WTC11 (cell line): Measurements from ENCODE around the gene AMN. TPM values are rescaled to one million over a fixed set of nuclear protein-coding genes. Genes with fewer than 3 reads are reported as not detected.

Source experiments
- ATAC-seq: fragments of 200-7000 bp; cut with Tn5 transposase; 2 replicates; pipeline ENCODE4 v1.10.0; 2021; ENCODE audit warnings: mild to moderate bottlenecking, moderate library complexity
- CTCF ChIA-PET: fragments of 300-600 bp; sonication (Branson Sonifier 250); formaldehyde crosslinking; loops from one replicate; lab custom pipeline; 2021; ENCODE audit warnings: antibody characterized with exemption; lab: Charles Lee
- POLR2A ChIA-PET: fragments of 350-600 bp; sonication (Branson Sonifier 250); formaldehyde crosslinking; loops from one replicate; lab custom pipeline; 2021; ENCODE audit warnings: antibody characterized with exemption; lab: Charles Lee
- DNase-seq: peaks from one replicate; pipeline ENCODE4 v3.0.0; 2021; ENCODE audit warnings: low spot score
- H3K27ac Mint-ChIP-seq: 2 replicates; pipeline ENCODE4 v1.8.0; 2021; ENCODE audit warnings: mixed read lengths
- H3K27me3 Mint-ChIP-seq: 2 replicates; pipeline ENCODE4 v1.8.0; 2021; ENCODE audit warnings: low read depth, mild to moderate bottlenecking, moderate library complexity, mixed read lengths
- H3K36me3 Mint-ChIP-seq: 2 replicates; pipeline ENCODE4 v1.8.0; 2021; ENCODE audit warnings: mixed read lengths
- H3K4me1 Mint-ChIP-seq: 2 replicates; pipeline ENCODE4 v1.8.0; 2022; ENCODE audit warnings: mixed read lengths
- H3K4me3 Mint-ChIP-seq: 2 replicates; pipeline ENCODE4 v1.8.0; 2021; ENCODE audit warnings: mild to moderate bottlenecking, moderate library complexity, mixed read lengths
- H3K9me3 Mint-ChIP-seq: 2 replicates; pipeline ENCODE4 v1.8.0; 2021; ENCODE audit warnings: mixed read lengths
- JUN ChIP-seq: sonication (generic); formaldehyde crosslinking; IDR thresholded peaks from 2 replicates; pipeline ENCODE4 v1.8.0; 2023; ENCODE audit warnings: mild to moderate bottlenecking, missing genetic modification reagents
- MXD4 ChIP-seq: fragments of 250-450 bp; sonication (Bioruptor Pico); IDR thresholded peaks from 2 replicates; pipeline ENCODE4 v1.8.0; 2021; ENCODE audit warnings: mild to moderate bottlenecking, moderate library complexity, borderline replicate concordance
- NR2C2 ChIP-seq: sonication (generic); formaldehyde crosslinking; IDR thresholded peaks from 2 replicates; pipeline ENCODE4 v1.8.0; 2022; ENCODE audit warnings: mild to moderate bottlenecking, missing genetic modification reagents
- SMAD3 ChIP-seq: sonication (generic); formaldehyde crosslinking; IDR thresholded peaks from 2 replicates; pipeline ENCODE4 v1.8.0; 2022; ENCODE audit warnings: missing genetic modification reagents, mild to moderate bottlenecking, borderline replicate concordance
- ZBTB21 ChIP-seq: sonication (generic); formaldehyde crosslinking; IDR thresholded peaks from 2 replicates; pipeline ENCODE4 v1.8.1; 2023; ENCODE audit warnings: mild to moderate bottlenecking, missing genetic modification reagents, borderline replicate concordance
- ZNF232 ChIP-seq: sonication (generic); formaldehyde crosslinking; IDR thresholded peaks from 2 replicates; pipeline ENCODE4 v1.8.0; 2022; ENCODE audit warnings: mild to moderate bottlenecking, missing genetic modification reagents
- ZNF263 ChIP-seq: sonication (generic); formaldehyde crosslinking; IDR thresholded peaks from 2 replicates; pipeline ENCODE4 v1.8.1; 2022; ENCODE audit warnings: low read depth, mild to moderate bottlenecking, moderate library complexity, missing genetic modification reagents
- total RNA-seq: library from RNA; stranded (reverse); gene quantifications from 3 replicates; pipeline ENCODE4 v1.2.3, GENCODE V29; 2021
- TF ChIP-seq, protein P1 (sequence below): fragments of 250-450 bp; sonication (Bioruptor Pico); IDR thresholded peaks from 2 replicates; pipeline ENCODE4 v1.8.0; 2021; ENCODE audit warnings: mild to moderate bottlenecking
- TF ChIP-seq, protein P2 (sequence below): sonication (generic); formaldehyde crosslinking; IDR thresholded peaks from 2 replicates; pipeline ENCODE4 v1.8.1; 2022; ENCODE audit warnings: low read depth, missing genetic modification reagents, borderline replicate concordance
- TF ChIP-seq, protein P3 (sequence below): fragments of 250-450 bp; sonication (Bioruptor Pico); IDR thresholded peaks from 2 replicates; pipeline ENCODE4 v1.9.0; 2021; ENCODE audit warnings: mild to moderate bottlenecking
- TF ChIP-seq, protein P4 (sequence below): sonication (generic); formaldehyde crosslinking; IDR thresholded peaks from 2 replicates; pipeline ENCODE4 v1.8.0; 2022; ENCODE audit warnings: mild to moderate bottlenecking, missing genetic modification reagents
- TF ChIP-seq, protein P5 (sequence below): sonication (generic); formaldehyde crosslinking; IDR thresholded peaks from 2 replicates; pipeline ENCODE4 v1.8.0; 2022; ENCODE audit warnings: mild to moderate bottlenecking, missing genetic modification reagents
- TF ChIP-seq, protein P6 (sequence below): sonication (generic); formaldehyde crosslinking; IDR thresholded peaks from 2 replicates; pipeline ENCODE4 v1.8.1; 2023; ENCODE audit warnings: mild to moderate bottlenecking, missing genetic modification reagents

AMN gene
- total RNA-seq, 1 experiment from 2014 or later: 2.8 TPM

DNA sequence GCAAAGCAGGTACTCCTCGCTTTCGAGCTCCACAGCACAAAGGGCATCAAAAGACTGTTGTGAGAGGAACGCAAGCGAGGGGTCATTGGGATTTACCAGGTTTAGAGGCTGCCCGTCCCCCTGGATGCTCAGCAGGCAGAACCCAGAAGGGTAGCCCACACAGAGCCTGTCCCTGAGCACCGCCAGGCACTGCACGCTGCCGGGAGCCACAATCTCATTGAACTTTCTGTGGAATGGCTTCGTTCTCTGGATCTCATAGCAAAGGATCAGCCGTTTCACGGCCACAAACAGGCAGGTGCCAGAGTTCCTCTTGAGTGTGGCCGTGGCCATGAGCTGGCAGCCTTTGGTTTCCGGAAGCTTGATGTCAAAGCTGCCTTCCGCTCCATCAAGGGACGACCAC lies 21.5 kb downstream of the AMN start:
- no peaks in the 10 kb centered on the region for H3K4me1 Mint-ChIP-seq
- peaks cover 53% of the 10 kb centered on the region for H3K36me3 Mint-ChIP-seq
- ChIA-PET POLR2A (no interaction called here), CTCF (no interaction called here)
- no peaks in the 10 kb centered on the region for H3K27me3 Mint-ChIP-seq
- DNase-seq (no peak), ATAC-seq (no peak)
- TF ChIP-seq, protein P1, sequence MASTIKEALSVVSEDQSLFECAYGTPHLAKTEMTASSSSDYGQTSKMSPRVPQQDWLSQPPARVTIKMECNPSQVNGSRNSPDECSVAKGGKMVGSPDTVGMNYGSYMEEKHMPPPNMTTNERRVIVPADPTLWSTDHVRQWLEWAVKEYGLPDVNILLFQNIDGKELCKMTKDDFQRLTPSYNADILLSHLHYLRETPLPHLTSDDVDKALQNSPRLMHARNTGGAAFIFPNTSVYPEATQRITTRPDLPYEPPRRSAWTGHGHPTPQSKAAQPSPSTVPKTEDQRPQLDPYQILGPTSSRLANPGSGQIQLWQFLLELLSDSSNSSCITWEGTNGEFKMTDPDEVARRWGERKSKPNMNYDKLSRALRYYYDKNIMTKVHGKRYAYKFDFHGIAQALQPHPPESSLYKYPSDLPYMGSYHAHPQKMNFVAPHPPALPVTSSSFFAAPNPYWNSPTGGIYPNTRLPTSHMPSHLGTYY: no peak
- TF ChIP-seq, protein P2, sequence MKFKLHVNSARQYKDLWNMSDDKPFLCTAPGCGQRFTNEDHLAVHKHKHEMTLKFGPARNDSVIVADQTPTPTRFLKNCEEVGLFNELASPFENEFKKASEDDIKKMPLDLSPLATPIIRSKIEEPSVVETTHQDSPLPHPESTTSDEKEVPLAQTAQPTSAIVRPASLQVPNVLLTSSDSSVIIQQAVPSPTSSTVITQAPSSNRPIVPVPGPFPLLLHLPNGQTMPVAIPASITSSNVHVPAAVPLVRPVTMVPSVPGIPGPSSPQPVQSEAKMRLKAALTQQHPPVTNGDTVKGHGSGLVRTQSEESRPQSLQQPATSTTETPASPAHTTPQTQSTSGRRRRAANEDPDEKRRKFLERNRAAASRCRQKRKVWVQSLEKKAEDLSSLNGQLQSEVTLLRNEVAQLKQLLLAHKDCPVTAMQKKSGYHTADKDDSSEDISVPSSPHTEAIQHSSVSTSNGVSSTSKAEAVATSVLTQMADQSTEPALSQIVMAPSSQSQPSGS (CRISPR knock-in tag): no peak
- TF ChIP-seq JUN (CRISPR knock-in tag): no peak
- H3K27ac Mint-ChIP-seq: no peak overlapping the region
- H3K4me3 Mint-ChIP-seq: no peak overlapping the region
- no peaks in the 10 kb centered on the region for H3K9me3 Mint-ChIP-seq

DNA sequence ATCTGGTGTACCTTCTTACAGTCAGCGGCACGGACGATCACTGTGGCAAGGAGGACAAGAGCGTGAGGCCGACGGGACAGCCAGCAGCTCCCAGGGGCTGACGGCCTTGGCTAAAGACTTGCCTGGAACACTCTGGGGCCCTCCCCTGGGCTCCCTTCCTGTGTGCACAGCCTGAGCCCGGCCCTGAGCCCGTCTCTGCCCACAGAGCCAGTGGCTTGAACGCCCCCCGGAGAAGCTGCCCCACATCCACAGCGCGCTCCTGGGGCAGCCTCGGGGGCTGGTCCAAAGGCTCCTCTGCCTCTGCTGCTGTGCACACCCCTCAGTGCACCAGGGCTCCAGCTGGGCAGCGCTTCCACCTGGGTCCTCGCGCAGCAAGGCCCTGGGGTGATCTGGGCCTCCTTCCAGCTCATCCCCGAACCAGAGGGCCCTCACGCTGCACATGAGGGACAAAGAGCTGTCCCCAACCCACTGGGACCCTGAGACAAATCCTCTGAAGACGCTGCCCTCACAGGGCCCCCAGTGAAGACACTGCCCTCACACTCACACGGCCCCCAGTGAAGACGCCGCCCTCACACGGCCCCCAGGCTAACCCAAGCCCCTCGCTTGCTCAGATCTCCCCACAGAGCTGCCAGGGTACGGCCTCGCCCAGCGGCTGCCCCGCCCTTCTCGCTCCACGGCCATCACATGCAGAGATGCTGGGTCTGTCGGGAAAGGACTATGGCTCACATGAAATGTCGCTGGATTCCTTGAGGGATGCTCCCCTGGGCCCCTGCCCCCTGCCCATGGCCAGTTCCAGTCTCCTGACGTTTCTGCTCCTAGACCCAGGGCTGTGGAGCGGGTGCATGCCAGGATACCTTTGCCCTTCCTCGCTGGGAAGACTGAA lies 22.2 kb downstream of the AMN start:
- H3K36me3 Mint-ChIP-seq: peaks cover 55% of the 10 kb centered on the region
- no peaks in the 10 kb centered on the region for H3K9me3 Mint-ChIP-seq
- TF ChIP-seq ZNF263 (CRISPR knock-in tag) (no peak), MXD4 (no peak), ZNF232 (CRISPR knock-in tag) (no peak), NR2C2 (CRISPR knock-in tag) (no peak), SMAD3 (CRISPR knock-in tag) (no peak), ZBTB21 (CRISPR knock-in tag) (no peak)
- TF ChIP-seq, protein P3, sequence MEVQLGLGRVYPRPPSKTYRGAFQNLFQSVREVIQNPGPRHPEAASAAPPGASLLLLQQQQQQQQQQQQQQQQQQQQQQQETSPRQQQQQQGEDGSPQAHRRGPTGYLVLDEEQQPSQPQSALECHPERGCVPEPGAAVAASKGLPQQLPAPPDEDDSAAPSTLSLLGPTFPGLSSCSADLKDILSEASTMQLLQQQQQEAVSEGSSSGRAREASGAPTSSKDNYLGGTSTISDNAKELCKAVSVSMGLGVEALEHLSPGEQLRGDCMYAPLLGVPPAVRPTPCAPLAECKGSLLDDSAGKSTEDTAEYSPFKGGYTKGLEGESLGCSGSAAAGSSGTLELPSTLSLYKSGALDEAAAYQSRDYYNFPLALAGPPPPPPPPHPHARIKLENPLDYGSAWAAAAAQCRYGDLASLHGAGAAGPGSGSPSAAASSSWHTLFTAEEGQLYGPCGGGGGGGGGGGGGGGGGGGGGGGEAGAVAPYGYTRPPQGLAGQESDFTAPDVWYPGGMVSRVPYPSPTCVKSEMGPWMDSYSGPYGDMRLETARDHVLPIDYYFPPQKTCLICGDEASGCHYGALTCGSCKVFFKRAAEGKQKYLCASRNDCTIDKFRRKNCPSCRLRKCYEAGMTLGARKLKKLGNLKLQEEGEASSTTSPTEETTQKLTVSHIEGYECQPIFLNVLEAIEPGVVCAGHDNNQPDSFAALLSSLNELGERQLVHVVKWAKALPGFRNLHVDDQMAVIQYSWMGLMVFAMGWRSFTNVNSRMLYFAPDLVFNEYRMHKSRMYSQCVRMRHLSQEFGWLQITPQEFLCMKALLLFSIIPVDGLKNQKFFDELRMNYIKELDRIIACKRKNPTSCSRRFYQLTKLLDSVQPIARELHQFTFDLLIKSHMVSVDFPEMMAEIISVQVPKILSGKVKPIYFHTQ: no peak
- TF ChIP-seq, protein P4, sequence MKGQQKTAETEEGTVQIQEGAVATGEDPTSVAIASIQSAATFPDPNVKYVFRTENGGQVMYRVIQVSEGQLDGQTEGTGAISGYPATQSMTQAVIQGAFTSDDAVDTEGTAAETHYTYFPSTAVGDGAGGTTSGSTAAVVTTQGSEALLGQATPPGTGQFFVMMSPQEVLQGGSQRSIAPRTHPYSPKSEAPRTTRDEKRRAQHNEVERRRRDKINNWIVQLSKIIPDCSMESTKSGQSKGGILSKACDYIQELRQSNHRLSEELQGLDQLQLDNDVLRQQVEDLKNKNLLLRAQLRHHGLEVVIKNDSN (CRISPR knock-in tag): no peak
- TF ChIP-seq, protein P5, sequence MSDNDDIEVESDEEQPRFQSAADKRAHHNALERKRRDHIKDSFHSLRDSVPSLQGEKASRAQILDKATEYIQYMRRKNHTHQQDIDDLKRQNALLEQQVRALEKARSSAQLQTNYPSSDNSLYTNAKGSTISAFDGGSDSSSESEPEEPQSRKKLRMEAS (CRISPR knock-in tag): no peak
- TF ChIP-seq, protein P6, sequence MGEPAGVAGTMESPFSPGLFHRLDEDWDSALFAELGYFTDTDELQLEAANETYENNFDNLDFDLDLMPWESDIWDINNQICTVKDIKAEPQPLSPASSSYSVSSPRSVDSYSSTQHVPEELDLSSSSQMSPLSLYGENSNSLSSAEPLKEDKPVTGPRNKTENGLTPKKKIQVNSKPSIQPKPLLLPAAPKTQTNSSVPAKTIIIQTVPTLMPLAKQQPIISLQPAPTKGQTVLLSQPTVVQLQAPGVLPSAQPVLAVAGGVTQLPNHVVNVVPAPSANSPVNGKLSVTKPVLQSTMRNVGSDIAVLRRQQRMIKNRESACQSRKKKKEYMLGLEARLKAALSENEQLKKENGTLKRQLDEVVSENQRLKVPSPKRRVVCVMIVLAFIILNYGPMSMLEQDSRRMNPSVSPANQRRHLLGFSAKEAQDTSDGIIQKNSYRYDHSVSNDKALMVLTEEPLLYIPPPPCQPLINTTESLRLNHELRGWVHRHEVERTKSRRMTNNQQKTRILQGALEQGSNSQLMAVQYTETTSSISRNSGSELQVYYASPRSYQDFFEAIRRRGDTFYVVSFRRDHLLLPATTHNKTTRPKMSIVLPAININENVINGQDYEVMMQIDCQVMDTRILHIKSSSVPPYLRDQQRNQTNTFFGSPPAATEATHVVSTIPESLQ (CRISPR knock-in tag): no peak
- H3K27me3 Mint-ChIP-seq: no peaks in the 10 kb centered on the region
- POLR2A ChIA-PET: no interaction called here
- DNase-seq (no peak), ATAC-seq (no peak)
- H3K4me3 Mint-ChIP-seq: no peak overlapping the region
- CTCF ChIA-PET: no interaction called here
- no peak overlapping the region for H3K27ac Mint-ChIP-seq
- H3K4me1 Mint-ChIP-seq: no peaks in the 10 kb centered on the region
